SH-SY5Y (cell line): ENCODE data around the gene SLC6A13.

Experiments used
- GATA2 ChIP-seq: IDR thresholded peaks from 2 replicates; pipeline ENCODE4 v1.6.1; 2011; ENCODE audit warnings: mild to moderate bottlenecking, low read depth, low read length
- GATA3 ChIP-seq: IDR thresholded peaks from 2 replicates; pipeline ENCODE4 v1.6.1; 2011; ENCODE audit warnings: low read depth, mild to moderate bottlenecking, low read length, moderate library complexity

Gene SLC6A13

DNA sequence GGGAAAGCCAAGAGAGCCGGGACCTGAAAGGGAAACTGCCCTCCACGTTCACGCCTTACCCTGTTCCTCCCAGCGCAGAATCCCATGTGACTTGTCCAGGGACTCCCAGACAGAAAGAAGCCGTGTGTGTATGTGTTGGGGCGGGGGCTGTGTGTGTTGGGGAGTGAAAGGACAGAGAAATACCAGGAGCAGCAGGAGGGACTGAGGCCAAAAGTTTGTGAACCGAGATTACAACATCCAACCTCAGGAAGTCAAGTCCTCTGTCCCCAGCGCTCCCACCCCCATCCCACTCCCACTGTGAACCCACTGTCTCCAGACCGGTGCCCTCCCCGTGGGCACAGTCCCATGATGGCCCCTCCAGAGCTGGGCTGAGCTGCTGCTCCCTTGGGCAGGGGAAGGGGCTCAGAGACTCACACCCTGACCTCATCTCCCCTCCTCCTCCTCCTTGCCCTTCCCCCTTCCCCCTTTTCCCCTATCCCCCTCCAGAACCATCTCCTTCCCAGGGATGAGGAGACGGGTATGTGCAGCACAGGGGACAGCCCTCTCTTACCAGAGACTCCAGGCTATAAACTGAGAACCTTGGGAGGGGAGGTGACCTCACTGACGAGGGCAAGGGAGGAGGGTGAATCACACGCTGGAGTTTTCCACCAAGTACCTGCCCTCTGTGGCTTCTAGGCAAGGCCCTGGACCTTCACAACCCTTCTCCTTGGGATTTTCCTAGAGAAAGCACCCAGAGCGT, 48.5 kb downstream of the SLC6A13 start, which contains the start of gene SLC6A12:
Gene SLC6A12, minus strand, starts transcription at position 155 of the 739 bp plus-strand sequence. CDS start 4,171 bp downstream, outside the sequence.
- TF ChIP-seq GATA3 (no peak), GATA2 (no peak)

DNA sequence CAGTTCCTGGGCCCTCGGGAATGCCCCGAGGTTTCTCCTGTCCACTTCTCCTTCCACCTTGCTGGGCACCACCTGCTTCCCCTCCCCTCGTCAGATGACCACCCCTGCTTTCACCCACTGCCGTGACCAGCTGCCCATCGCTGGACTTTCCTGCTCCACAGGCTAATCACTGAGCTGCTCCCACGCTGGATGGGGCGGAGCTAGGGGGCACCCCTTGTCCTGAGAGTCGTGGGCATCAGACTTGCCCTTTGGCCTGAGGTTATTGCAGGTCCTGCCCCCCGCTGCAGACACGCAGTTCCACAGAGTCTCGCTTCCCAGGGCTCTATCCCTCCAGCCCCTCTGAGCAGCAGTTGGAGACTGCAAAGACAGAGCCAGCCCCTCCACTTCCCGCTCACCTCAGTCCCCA, 49.1 kb downstream of the SLC6A13 start:
- TF ChIP-seq GATA3 (no peak), GATA2 (no peak)

DNA sequence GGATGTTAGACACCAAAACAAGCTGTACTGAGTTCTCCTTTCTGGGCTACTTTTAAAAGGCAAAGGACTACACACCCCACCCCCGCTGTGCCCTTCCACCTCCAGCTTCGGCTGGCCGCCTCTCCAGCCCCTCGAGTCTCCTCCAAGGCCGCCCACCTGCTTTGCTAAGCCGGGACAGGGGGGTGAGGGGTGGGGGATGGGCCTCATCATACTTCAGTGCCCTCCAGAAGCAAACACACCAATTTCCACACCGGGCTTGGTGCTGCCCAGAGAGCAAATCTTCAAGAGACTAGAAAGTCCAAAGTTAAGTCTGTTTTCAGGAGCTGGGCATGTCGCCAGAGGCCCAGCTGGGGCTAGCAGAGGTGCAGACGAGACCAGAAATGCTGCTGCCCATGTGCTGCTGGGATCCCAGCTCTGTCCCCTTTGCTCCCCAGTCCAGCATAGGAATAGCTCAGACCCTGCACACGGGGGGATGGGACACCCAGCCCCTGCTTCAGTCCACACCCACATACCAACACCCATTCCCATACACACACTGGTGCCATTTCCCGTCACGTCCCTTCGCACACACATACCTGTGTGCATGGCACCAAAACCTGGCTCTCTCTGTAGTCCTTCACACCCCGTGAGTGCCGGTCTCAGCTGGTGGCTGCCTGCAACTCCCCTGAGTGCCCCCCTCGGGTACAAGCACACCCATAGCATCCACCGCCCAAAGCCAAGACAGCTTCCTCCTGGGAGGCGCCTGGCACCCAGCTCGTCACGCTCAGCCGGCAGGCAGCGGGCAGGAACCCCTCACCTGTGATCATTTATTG, 49.7 kb downstream of the SLC6A13 start:
- TF ChIP-seq GATA2 (no peak), GATA3 (no peak)

DNA sequence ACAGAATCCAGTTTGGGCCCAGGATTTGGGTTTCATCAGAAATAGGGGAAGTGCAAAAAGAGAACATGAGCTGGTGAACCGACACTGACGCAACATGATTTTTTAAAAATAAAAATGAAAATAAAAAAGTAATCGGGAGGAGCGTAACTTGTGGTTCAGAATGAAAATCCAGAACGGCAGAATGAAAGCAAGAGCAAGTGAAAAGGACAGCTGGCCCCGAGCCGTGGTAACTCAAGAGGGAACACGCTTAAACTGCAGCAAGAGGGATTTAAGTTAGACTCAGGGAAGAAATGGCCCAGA, 50.3 kb downstream of the SLC6A13 start:
- TF ChIP-seq GATA2 (no peak), GATA3 (no peak)

DNA sequence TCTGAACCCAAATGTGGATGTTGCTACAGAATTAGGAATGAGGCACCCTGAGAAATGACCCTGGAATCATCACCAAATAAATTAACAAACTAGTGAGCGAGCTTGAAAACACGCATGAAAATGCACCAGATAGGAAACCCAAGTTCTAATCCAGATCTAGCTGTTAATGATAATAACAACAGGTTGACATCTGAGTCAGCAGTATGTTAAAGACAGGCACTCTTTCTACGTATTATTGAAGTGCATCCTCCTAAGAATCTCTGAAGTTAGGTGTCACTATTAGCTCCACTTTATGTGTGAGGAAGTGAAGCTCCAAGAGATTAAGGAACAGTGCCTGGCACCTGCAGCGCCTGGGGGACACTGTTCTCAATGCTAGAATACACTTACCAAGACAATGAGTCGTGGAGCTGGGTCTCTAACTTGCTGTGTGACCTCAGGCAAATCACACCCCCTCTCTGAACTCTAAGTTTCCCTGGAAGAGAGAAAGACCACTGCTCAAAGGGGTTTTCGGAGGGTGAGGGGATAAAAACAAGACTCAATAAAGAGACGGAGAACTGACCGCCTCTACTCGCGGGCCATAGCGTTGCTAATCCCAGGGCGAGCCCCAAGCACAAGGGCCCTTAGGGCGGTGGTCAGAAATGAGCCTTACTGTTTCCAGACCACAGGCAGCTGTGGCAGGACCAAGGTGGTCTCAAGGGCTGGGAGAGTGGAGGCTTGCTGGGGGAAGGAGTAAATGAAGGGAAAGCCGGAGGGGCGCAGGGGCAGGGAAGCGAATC, 50.8 kb downstream of the SLC6A13 start:
- no peak for TF ChIP-seq GATA2
- no peak for TF ChIP-seq GATA3

DNA sequence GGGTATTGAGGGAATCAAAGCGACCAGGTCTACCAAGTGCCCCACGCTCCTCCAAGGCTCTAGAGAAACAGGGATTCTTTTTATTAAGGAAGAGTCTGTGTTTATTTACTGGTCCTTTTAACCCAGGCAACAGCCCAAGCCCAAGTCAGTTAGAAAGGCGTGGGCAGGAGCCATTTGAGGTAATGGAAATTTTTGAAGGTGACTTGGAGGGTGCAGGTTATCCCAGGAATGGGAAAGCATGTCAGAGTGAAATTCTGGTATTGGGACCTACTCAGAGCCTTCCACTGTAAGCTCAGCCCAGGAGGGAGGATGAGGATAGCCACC, 51.5 kb downstream of the SLC6A13 start:
- no peak for TF ChIP-seq GATA2

DNA sequence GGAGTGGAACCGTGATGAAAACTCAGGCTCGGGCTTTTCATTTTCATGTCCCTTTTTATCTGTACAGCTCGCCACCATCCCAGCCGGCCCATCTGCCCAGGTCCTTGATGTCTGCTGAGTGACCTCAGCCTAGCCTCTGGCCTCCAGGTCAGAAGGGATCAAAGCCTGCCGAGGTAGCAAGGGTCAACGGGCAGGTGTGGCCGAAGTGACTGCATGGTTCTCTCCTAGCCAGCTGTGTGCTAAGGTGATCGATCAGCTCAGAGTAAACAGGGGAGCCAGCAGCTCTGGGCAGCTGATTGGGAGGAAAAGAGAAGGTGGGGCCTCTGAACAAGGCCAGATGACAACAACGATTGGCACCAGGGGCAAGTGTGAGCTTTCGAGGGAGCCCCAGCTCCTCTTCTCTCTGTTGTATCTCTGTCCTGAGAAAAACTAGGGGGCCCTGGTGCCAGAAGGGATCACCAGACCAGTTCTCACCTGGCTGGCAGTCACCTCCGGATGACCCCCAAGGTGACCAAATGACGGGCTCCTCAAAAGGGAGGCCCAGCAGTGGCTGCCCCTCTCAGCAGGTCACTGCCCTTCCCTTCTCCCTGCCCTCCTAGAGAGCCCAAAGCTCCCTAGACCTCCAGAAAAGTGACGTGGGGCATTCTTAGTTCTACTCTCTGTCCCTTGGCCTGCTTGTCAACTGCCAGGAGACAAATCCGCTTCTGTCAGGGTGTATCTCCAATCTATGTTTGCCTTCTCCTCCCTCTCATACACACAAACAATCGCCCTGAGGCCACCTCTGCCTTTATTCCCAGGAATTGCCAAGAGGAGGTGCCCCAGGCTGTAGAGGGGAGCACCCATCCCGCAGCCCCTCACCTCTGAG, 52.1 kb downstream of the SLC6A13 start:
- no peak for TF ChIP-seq GATA3
- no peak for TF ChIP-seq GATA2

DNA sequence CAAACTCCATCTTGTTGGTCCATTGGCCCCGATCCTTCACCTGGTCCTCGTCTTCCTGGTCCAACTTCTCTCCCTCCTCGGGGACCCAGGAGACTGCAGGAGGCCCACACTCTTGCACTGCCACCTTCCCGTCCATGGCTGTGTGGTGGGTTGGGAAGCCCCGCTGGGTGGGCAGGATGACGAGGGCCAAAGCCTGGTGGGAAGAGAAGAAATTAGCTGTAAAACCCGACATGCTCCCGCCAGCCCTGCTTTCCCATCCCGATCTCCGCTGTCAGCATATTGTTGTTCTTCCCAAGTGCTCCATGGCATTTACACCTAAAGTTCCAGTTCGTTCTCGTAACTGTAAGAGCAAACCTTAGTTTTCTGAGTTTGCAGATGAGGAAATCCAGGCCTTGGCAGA, 52.8 kb downstream of the SLC6A13 start:
- TF ChIP-seq GATA3 (no peak), GATA2 (no peak)

DNA sequence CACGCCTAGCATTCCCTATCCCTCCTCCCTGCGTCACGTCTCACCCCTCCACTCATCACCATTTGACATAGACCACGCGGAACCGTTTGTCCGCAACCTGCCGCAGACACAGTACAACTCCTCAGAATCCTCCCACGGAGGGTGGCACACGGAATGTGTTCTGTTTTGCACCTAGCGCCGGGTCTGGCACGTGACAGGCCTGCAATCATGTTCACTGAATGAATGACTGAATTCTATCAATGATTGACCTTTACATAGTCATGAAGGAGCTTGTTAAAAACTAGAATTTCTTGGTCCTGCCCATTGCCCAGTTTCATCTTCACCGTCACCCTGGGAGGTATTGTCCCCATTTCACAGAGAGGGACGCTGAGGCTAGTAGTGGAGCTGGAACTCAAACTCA, 53.4 kb downstream of the SLC6A13 start:
- TF ChIP-seq GATA3 (no peak), GATA2 (no peak)

DNA sequence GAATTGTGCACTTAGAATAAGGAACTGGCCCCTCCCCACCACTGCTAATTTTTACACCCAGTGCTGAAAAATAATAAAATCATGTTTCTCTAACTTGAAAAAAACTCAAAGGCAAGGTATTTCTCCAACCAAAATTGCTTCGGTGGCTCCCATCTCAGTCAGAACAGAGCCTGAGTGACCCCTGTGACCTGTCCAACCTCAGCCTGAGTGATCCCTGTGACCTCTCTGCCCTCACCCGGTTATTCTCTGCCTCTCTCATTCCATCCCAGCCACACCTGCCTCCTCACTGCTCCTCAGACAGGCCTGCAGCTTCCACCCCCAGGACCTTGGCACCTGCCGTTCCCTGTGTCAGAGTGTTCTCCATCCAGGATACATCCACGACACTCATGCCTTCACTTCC, 53.8 kb downstream of the SLC6A13 start:
- TF ChIP-seq GATA3, result no peak
- TF ChIP-seq GATA2, result no peak

DNA sequence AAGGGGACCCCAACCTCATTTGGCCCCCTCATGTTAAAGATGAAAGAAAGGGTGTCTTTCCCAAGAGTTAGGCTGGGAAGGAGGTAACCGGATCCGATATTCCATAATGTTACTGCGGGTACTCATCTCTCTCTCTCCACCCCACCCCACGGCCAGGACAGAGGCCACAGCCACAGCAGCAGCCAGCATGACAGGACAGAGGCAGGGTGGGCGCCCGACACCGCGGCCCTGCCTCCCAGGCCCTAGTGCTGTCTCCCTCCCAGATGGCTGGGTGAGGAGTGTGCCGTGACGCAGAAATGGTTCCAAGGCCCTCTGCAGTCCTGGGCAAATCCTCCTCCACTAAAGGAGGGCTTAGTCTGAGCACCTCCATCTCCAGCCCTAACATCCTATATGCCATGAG, 54.8 kb downstream of the SLC6A13 start:
- TF ChIP-seq GATA3 (no peak), GATA2 (no peak)

DNA sequence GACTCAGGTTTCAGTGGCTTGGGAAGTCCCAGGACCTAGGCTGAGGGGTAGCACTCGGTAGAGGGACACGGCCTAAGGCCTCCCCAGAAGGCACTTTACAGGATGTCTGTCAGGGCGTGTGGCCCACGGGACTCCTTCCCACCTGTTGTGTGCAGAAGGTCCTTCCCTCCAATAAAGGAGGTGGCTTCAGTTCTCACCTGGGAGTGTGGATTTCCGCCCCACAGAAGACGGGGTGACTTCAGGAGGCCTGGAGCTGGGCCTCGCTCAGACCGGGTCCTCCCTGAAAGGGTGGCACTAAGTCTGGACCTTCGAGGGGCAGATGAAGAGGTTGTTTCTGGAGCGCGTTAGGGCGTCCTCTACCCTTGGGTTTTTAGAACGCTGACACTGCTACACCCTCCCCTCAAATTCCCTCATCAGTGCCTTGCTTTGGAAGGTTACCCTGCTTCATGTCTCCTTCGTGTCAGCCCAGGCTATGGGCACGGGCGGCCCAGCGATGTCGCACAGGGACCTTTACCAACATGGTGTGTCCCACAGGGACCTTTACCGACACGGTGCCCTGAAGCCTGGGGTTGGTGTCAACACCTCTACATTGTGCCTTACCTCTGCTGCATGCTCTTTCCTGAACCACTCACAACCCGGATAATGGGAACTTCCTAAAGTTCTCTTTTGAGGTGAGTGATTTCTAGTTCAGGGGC, 55.7 kb downstream of the SLC6A13 start:
- TF ChIP-seq GATA3 (no peak), GATA2 (no peak)

DNA sequence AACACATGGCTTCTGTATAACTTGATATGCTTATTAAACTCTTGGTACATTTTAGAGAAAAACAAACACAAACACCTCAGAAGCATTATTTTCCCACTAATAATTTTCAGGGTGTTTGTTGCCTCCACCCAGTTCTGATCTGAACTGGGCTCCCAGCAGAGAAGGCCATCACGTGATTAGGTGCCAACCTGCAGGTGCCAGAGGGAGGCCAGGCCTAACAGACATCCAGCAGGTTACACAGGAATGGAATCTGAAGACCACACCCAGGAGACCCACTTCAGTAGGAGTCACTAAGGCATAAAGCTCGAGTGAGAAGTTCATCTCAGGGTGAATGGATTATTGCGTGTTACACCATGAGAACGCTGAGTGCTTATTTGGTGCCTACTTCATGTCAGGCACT, 57.6 kb downstream of the SLC6A13 start:
- no peak for TF ChIP-seq GATA2
- no peak for TF ChIP-seq GATA3

DNA sequence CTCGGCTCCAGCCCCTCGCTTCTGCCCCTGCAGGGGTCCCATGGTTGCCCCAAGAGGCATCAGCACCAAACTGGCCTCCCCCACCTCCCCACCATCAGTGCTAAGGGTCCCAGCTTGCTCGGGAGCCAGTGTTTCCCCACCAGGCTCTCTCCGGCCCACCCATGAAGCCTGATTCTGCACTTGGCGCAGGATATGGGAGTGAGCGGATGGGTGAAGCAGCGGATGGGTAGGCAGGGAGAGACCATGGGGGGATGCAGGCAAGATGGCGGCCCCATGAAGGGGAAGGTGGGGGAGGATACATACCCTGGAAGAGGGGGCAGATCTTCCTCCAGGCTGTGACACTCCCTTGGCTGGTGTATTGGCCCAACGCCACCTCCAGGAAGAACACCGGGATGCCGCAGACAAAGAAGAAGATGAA, 58.4 kb downstream of the SLC6A13 start:
- TF ChIP-seq GATA2 (no peak), GATA3 (no peak)
